ENCODE results near the gene CAPN9. TPM values are rescaled to one million over a fixed set of nuclear protein-coding genes. Genes with fewer than 3 reads are reported as not detected.

Gene CAPN9
- total and polyA plus RNA-seq, 4 donors: not detected

DNA sequence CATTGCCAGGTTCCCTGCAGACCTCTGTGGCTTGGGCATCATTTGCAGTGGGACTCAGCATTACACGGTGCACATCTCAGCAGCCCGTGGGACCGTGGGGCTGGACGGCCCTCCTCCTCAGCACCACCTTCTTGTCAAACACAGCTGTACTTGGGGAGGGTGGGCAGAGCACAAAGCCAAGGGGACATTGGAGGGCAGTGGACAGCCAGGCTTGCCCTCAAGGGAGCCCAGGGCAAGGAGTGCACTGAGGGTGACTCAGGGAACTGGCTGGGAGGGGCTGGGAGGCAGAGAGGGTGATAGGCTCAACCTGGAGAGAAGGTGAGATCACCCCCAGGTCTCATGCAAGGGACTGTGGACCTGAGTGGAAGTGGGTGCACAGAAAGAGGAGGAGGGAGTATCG, 3.4 kb downstream of the CAPN9 start (continued):
- TF ChIP-seq, protein P1, sequence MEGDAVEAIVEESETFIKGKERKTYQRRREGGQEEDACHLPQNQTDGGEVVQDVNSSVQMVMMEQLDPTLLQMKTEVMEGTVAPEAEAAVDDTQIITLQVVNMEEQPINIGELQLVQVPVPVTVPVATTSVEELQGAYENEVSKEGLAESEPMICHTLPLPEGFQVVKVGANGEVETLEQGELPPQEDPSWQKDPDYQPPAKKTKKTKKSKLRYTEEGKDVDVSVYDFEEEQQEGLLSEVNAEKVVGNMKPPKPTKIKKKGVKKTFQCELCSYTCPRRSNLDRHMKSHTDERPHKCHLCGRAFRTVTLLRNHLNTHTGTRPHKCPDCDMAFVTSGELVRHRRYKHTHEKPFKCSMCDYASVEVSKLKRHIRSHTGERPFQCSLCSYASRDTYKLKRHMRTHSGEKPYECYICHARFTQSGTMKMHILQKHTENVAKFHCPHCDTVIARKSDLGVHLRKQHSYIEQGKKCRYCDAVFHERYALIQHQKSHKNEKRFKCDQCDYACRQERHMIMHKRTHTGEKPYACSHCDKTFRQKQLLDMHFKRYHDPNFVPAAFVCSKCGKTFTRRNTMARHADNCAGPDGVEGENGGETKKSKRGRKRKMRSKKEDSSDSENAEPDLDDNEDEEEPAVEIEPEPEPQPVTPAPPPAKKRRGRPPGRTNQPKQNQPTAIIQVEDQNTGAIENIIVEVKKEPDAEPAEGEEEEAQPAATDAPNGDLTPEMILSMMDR (IDR thresholded peaks at IDR 0.05; ENCODE audit: low read depth, low read length, missing input control): no peak
- no peak for TF ChIP-seq HNF4A (conservative IDR thresholded peaks at IDR 0.05)
- TF ChIP-seq, protein P2, sequence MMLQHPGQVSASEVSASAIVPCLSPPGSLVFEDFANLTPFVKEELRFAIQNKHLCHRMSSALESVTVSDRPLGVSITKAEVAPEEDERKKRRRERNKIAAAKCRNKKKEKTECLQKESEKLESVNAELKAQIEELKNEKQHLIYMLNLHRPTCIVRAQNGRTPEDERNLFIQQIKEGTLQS (IDR thresholded peaks at IDR 0.05): no peak

DNA sequence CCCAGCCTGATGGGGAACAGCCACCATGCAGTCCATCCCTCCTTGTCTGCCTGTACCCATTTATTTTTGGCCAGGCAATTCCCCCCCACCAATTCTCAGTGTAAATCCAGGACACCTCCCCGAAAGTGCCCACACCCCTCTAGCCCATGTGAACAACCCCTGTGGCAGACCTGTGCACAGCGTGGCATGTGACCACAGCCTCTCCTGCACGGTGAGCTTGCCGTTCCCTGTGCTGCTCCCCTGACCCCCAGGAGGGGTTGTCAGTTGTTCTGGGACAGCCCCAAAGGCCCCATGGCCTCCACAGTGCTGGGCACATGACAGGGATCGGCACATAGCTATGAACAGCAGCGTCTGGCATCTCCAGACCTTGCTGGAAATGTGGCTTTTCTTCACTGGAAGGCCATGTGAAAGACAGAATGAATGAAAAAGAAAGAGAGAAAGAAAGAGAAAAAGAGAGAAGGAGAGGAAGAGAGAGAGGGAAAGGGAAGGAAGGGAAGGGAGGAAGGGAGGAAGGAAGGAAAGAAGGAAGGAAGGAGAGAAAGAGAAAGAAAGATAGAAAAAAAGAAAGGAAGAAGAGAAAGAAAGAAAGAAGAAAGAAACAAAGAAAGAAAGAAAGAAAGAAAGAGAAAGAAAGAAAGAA, 3.9 kb downstream of the CAPN9 start:
- H3K4me3 ChIP-seq (ENCODE audit: low read depth in 1 of 3, low read length in 3 of 3): no peak overlapping the region
- no peaks in the 10 kb centered on the region for H3K4me1 ChIP-seq (ENCODE audit: control insufficient read depth in 4 of 4, insufficient read depth in 4 of 4, low read length in 3 of 4)
- H3K9ac ChIP-seq (ENCODE audit: low read depth in 1 of 2, low read length in 2 of 2): no peak overlapping the region
- no peaks in the 10 kb centered on the region for H3K36me3 ChIP-seq (ENCODE audit: control insufficient read depth in 4 of 4, insufficient read depth in 3 of 4, low read depth in 1 of 4, low read length in 3 of 4)
- TF ChIP-seq GABPA (IDR thresholded peaks at IDR 0.05 in 1 of 2, conservative IDR thresholded peaks at IDR 0.05 in 1 of 2): no peak
- TF ChIP-seq HNF4G (IDR thresholded peaks at IDR 0.05): no peak
- TF ChIP-seq TAF1 (conservative IDR thresholded peaks at IDR 0.05): no peak
- TF ChIP-seq ZBTB33 (IDR thresholded peaks at IDR 0.05): no peak
- TF ChIP-seq HNF4A (conservative IDR thresholded peaks at IDR 0.05): no peak
- TF ChIP-seq, protein P2 (IDR thresholded peaks at IDR 0.05): no peak
- no peak for TF ChIP-seq FOXA1 (IDR thresholded peaks at IDR 0.05)
- no peak for TF ChIP-seq YY1 (IDR thresholded peaks at IDR 0.05)
- no peak for TF ChIP-seq RXRA (IDR thresholded peaks at IDR 0.05)
- no peak for TF ChIP-seq MAX (IDR thresholded peaks at IDR 0.05)
- TF ChIP-seq RAD21 (IDR thresholded peaks at IDR 0.05): no peak
- TF ChIP-seq FOXA2 (IDR thresholded peaks at IDR 0.05): no peak
- TF ChIP-seq SP1 (IDR thresholded peaks at IDR 0.05): no peak
- TF ChIP-seq, protein P3, sequence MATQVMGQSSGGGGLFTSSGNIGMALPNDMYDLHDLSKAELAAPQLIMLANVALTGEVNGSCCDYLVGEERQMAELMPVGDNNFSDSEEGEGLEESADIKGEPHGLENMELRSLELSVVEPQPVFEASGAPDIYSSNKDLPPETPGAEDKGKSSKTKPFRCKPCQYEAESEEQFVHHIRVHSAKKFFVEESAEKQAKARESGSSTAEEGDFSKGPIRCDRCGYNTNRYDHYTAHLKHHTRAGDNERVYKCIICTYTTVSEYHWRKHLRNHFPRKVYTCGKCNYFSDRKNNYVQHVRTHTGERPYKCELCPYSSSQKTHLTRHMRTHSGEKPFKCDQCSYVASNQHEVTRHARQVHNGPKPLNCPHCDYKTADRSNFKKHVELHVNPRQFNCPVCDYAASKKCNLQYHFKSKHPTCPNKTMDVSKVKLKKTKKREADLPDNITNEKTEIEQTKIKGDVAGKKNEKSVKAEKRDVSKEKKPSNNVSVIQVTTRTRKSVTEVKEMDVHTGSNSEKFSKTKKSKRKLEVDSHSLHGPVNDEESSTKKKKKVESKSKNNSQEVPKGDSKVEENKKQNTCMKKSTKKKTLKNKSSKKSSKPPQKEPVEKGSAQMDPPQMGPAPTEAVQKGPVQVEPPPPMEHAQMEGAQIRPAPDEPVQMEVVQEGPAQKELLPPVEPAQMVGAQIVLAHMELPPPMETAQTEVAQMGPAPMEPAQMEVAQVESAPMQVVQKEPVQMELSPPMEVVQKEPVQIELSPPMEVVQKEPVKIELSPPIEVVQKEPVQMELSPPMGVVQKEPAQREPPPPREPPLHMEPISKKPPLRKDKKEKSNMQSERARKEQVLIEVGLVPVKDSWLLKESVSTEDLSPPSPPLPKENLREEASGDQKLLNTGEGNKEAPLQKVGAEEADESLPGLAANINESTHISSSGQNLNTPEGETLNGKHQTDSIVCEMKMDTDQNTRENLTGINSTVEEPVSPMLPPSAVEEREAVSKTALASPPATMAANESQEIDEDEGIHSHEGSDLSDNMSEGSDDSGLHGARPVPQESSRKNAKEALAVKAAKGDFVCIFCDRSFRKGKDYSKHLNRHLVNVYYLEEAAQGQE (IDR thresholded peaks at IDR 0.05): no peak
- no peak for TF ChIP-seq EGR1 (IDR thresholded peaks at IDR 0.05; ENCODE audit: low read depth in 2 of 2)
- TF ChIP-seq JUND (IDR thresholded peaks at IDR 0.05): no peak
- TF ChIP-seq NR2F2 (IDR thresholded peaks at IDR 0.05): no peak
- TF ChIP-seq, protein P1 (IDR thresholded peaks at IDR 0.05; ENCODE audit: low read depth, low read length, missing input control): no peak
- 80% methylated on average over 6 of the region's 6 CpGs for WGBS
- no peak overlapping the region for H3K27ac ChIP-seq (ENCODE audit: low read depth in 1 of 2, low read length in 2 of 2)
- no peaks in the 10 kb centered on the region for H3K27me3 ChIP-seq (ENCODE audit: control insufficient read depth in 4 of 4, insufficient read depth in 4 of 4, low read length in 3 of 4)
- no peak for DNase-seq (ENCODE audit: low spot score)
- no peaks in the 10 kb centered on the region for H3K9me3 ChIP-seq (ENCODE audit: control insufficient read depth in 4 of 4, low read length in 3 of 4)

Data from liver (tissue), 9 donors.